ENCODE measurements around the gene RPS19BP1.

- TF ChIP-seq, protein P1, sequence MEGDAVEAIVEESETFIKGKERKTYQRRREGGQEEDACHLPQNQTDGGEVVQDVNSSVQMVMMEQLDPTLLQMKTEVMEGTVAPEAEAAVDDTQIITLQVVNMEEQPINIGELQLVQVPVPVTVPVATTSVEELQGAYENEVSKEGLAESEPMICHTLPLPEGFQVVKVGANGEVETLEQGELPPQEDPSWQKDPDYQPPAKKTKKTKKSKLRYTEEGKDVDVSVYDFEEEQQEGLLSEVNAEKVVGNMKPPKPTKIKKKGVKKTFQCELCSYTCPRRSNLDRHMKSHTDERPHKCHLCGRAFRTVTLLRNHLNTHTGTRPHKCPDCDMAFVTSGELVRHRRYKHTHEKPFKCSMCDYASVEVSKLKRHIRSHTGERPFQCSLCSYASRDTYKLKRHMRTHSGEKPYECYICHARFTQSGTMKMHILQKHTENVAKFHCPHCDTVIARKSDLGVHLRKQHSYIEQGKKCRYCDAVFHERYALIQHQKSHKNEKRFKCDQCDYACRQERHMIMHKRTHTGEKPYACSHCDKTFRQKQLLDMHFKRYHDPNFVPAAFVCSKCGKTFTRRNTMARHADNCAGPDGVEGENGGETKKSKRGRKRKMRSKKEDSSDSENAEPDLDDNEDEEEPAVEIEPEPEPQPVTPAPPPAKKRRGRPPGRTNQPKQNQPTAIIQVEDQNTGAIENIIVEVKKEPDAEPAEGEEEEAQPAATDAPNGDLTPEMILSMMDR (IDR thresholded peaks at IDR 0.05; ENCODE audit: poor library complexity): no peak
- TF ChIP-seq EZH2 (IDR thresholded peaks at IDR 0.05; ENCODE audit: borderline replicate concordance) (no peak), EZH2phosphoT487 (IDR thresholded peaks at IDR 0.05; ENCODE audit: low read depth, severe bottlenecking, unreplicated experiment) (no peak)
Measured at GRCh38 chr22:39482768-39483167, 49.8 kb downstream of the RPS19BP1 start.

Data from hepatocyte (in vitro differentiated cells).